GM21528 (cell line): ENCODE results near the gene CDCA7L.
"Not testable (repeated sequence)": the region's sequence is repeated elsewhere in the genome, so short reads cannot be mapped to it uniquely, and the experiment has no call there.

Experiments
- ATAC-seq: cut with Tn5 transposase; IDR thresholded peaks from one replicate; pipeline ENCODE4 v1.9.1; 2021; ENCODE audit warnings: mild to moderate bottlenecking, moderate library complexity; ENCODE audit not compliant: unreplicated experiment, low FRiP score

The CDCA7L gene

GRCh38 chr7:21866731-21867130 lies 79.0 kb downstream of the CDCA7L start:
- ATAC-seq: no peak

GRCh38 chr7:21865631-21866204 lies 80.0 kb downstream of the CDCA7L start:
- ATAC-seq: not testable (repeated sequence)

- no peak for ATAC-seq
These were observed 94.1 kb downstream of the CDCA7L start for GRCh38 chr7:21851559-21851967.
